IMR-90 (cell line): ENCODE results near the gene OSBPL2. TPM values are rescaled to one million over a fixed set of nuclear protein-coding genes. Genes with fewer than 3 reads are reported as not detected.

Experiments
- ATAC-seq: fragments of 200-7000 bp; cut with Tn5 transposase; 2 replicates; pipeline ENCODE4 v1.9.1; 2020; ENCODE audit warnings: low read depth, mild to moderate bottlenecking, moderate library complexity
- BruUV-seq: library from RNA; stranded (reverse); fragments of 400-500 nt; replicated peaks from 2 replicates; lab custom pipeline; 2021; lab: Mats Ljungman, UMichigan
- CTCF ChIA-PET: fragments of 300-600 bp; formaldehyde crosslinking; extraction: SDS; loops from one replicate; lab custom pipeline; 2021; ENCODE audit warnings: antibody characterized with exemption; lab: Yijun Ruan, JAX
- POLR2A ChIA-PET: fragments of 300-600 bp; sonication (Branson Sonifier 250); formaldehyde crosslinking; loops from one replicate; lab custom pipeline; 2022; ENCODE audit warnings: antibody characterized with exemption; ENCODE audit not compliant: unreplicated experiment; lab: Charles Lee
- DNase-seq: peaks from one replicate; pipeline ENCODE4 v3.0.0; 2013
- H2AFZ ChIP-seq: replicated peaks from 2 replicates; pipeline ENCODE3; 2013; ENCODE audit warnings: low read length, mild to moderate bottlenecking; ENCODE audit not compliant: poor library complexity
- H2AK5ac ChIP-seq: 2 replicates; pipeline ENCODE4 v1.6.1; 2013; ENCODE audit warnings: low read depth, low read length, inconsistent platforms
- H2AK9ac ChIP-seq: replicated peaks from 2 replicates; pipeline ENCODE3; 2013; ENCODE audit warnings: mild to moderate bottlenecking, low read depth, low read length, moderate library complexity; ENCODE audit not compliant: poor library complexity
- H2BK120ac ChIP-seq: 2 replicates; pipeline ENCODE4 v1.6.1; 2013; ENCODE audit warnings: low read depth, low read length, inconsistent platforms
- H2BK15ac ChIP-seq: 3 replicates; pipeline ENCODE4 v1.6.1; 2013; ENCODE audit warnings: low read depth, low read length, inconsistent platforms
- H2BK20ac ChIP-seq: 2 replicates; pipeline ENCODE4 v1.6.1; 2013; ENCODE audit warnings: low read depth, mild to moderate bottlenecking, inconsistent platforms, low read length, moderate library complexity
- H2BK5ac ChIP-seq: 2 replicates; pipeline ENCODE4 v1.6.1; 2013; ENCODE audit warnings: mild to moderate bottlenecking, low read depth, low read length, inconsistent platforms; ENCODE audit not compliant: poor library complexity, severe bottlenecking
- H3K14ac ChIP-seq: replicated peaks from 2 replicates; pipeline ENCODE4 v1.6.1; 2013; ENCODE audit warnings: low read depth, low read length, inconsistent platforms
- H3K18ac ChIP-seq: 2 replicates; pipeline ENCODE4 v1.6.1; 2013; ENCODE audit warnings: low read depth, low read length, control low read depth
- H3K23ac ChIP-seq: 2 replicates; pipeline ENCODE4 v1.6.1; 2013; ENCODE audit warnings: low read depth, low read length, inconsistent platforms
- H3K27ac ChIP-seq: 2 replicates; pipeline ENCODE4 v1.5.1; 2013; ENCODE audit warnings: mild to moderate bottlenecking, control low read depth, low read length; ENCODE audit not compliant: insufficient read depth
- H3K27me3 ChIP-seq: 2 replicates; pipeline ENCODE4 v1.6.1; 2013; ENCODE audit warnings: low read length; ENCODE audit not compliant: control insufficient read depth, insufficient read depth
- H3K36me3 ChIP-seq: 2 replicates; pipeline ENCODE4 v1.6.1; 2013; ENCODE audit warnings: low read length, mixed read lengths; ENCODE audit not compliant: control insufficient read depth, insufficient read depth
- H3K4ac ChIP-seq: 2 replicates; pipeline ENCODE4 v1.6.1; 2013; ENCODE audit warnings: low read depth, low read length, inconsistent platforms
- H3K4me1 ChIP-seq: 2 replicates; pipeline ENCODE4 v1.6.1; 2013; ENCODE audit warnings: low read length, mixed read lengths; ENCODE audit not compliant: control insufficient read depth, insufficient read depth
- H3K4me2 ChIP-seq: 2 replicates; pipeline ENCODE4 v1.6.1; 2013; ENCODE audit warnings: low read depth, mild to moderate bottlenecking, control low read depth, low read length, moderate library complexity
- H3K4me3 ChIP-seq: 2 replicates; pipeline ENCODE4 v1.5.1; 2013; ENCODE audit warnings: low read depth, mild to moderate bottlenecking, control low read depth, low read length, moderate library complexity; ENCODE audit not compliant: insufficient read depth
- H3K56ac ChIP-seq: 2 replicates; pipeline ENCODE4 v1.6.1; 2013; ENCODE audit warnings: low read length, inconsistent platforms; ENCODE audit not compliant: insufficient read depth; ENCODE audit errors: extremely low read depth
- H3K79me1 ChIP-seq, 2 experiments: 2 replicates each; pipeline ENCODE4 v1.6.1; 2013; ENCODE audit warnings: low read length in 2 of 2, inconsistent platforms in 1 of 2, low read depth in 1 of 2
- H3K9ac ChIP-seq: 2 replicates; pipeline ENCODE4 v1.6.1; 2013; ENCODE audit warnings: low read depth, low read length, control low read depth
- H3K9me1 ChIP-seq: 2 replicates; pipeline ENCODE4 v1.6.1; 2013; ENCODE audit warnings: low read length, inconsistent platforms; ENCODE audit not compliant: insufficient read depth
- H3K9me3 ChIP-seq: 2 replicates; pipeline ENCODE4 v1.6.1; 2013; ENCODE audit warnings: low read length; ENCODE audit not compliant: control insufficient read depth, insufficient read depth
- H4K20me1 ChIP-seq: 2 replicates; pipeline ENCODE4 v1.6.1; 2013; ENCODE audit warnings: low read length, inconsistent platforms; ENCODE audit not compliant: insufficient read depth
- H4K5ac ChIP-seq: 2 replicates; pipeline ENCODE4 v1.6.1; 2013; ENCODE audit warnings: mild to moderate bottlenecking, low read depth, low read length, control low read depth
- H4K8ac ChIP-seq, 2 experiments: 2 replicates each; pipeline ENCODE4 v1.6.1; 2013; ENCODE audit warnings: low read depth in 2 of 2, low read length in 2 of 2, control low read depth in 1 of 2, inconsistent platforms in 1 of 2
- H4K91ac ChIP-seq: 2 replicates; pipeline ENCODE4 v1.6.1; 2013; ENCODE audit warnings: low read depth, low read length, inconsistent platforms; ENCODE audit not compliant: insufficient read depth
- BHLHE40 ChIP-seq: fragments of 150-350 bp; IDR thresholded peaks from 2 replicates; pipeline ENCODE4 v1.6.1; 2016; ENCODE audit warnings: mild to moderate bottlenecking, low read depth, low read length
- CEBPB ChIP-seq: IDR thresholded peaks from 2 replicates; pipeline ENCODE4 v1.6.1; 2012; ENCODE audit warnings: low read depth, low read length, improper control_type of control experiment
- CHD1 ChIP-seq: IDR thresholded peaks from 2 replicates; pipeline ENCODE4 v1.6.1; 2012; ENCODE audit warnings: low read depth, low read length, improper control_type of control experiment
- CTCF ChIP-seq: conservative IDR thresholded peaks from 2 replicates; pipeline ENCODE4 v1.5.1; 2012; ENCODE audit warnings: mild to moderate bottlenecking, low read depth, low read length, improper control_type of control experiment
- ELK1 ChIP-seq: fragments of 150-350 bp; IDR thresholded peaks from 2 replicates; pipeline ENCODE4 v1.6.1; 2016; ENCODE audit warnings: low read depth, mild to moderate bottlenecking, low read length, moderate library complexity, borderline replicate concordance
- FOS ChIP-seq: fragments of 150-350 bp; IDR thresholded peaks from 2 replicates; pipeline ENCODE4 v1.6.1; 2016; ENCODE audit warnings: low read depth, low read length
- MAFK ChIP-seq: IDR thresholded peaks from 2 replicates; pipeline ENCODE4 v1.6.1; 2012; ENCODE audit warnings: low read depth, low read length, improper control_type of control experiment
- MAZ ChIP-seq: IDR thresholded peaks from 2 replicates; pipeline ENCODE4 v1.6.1; 2012; ENCODE audit warnings: low read depth, mild to moderate bottlenecking, low read length, improper control_type of control experiment, moderate library complexity, borderline replicate concordance
- NFE2L2 ChIP-seq: fragments of 150-350 bp; IDR thresholded peaks from 2 replicates; pipeline ENCODE4 v1.6.1; 2016; ENCODE audit warnings: low read depth, mild to moderate bottlenecking, low read length
- POLR2A ChIP-seq: IDR thresholded peaks from 2 replicates; pipeline ENCODE4 v1.6.1; 2012; ENCODE audit warnings: mild to moderate bottlenecking, low read depth, low read length
- RAD21 ChIP-seq: IDR thresholded peaks from 2 replicates; pipeline ENCODE4 v1.6.1; 2012; ENCODE audit warnings: low read length, improper control_type of control experiment
- RCOR1 ChIP-seq: IDR thresholded peaks from 2 replicates; pipeline ENCODE4 v1.6.1; 2012; ENCODE audit warnings: mild to moderate bottlenecking, low read length, improper control_type of control experiment; ENCODE audit not compliant: insufficient replicate concordance
- RFX5 ChIP-seq: IDR thresholded peaks from 2 replicates; pipeline ENCODE4 v1.8.0; 2012; ENCODE audit warnings: low read depth, mild to moderate bottlenecking, low read length, moderate library complexity
- SMC3 ChIP-seq: fragments of 150-350 bp; IDR thresholded peaks from 2 replicates; pipeline ENCODE4 v1.6.1; 2016; ENCODE audit warnings: low read depth, mild to moderate bottlenecking, antibody characterized with exemption, low read length, moderate library complexity
- USF2 ChIP-seq: fragments of 150-350 bp; IDR thresholded peaks from 2 replicates; pipeline ENCODE4 v1.6.1; 2017; ENCODE audit warnings: mild to moderate bottlenecking, antibody characterized with exemption, low read length, low read depth
- WGBS, 2 experiments: methylation state at CpG; one replicate each; pipeline versions ENCODE4 v1.1.5 to v1.1.7; 2013; ENCODE audit warnings: missing lambda C conversion rate in 2 of 2; ENCODE audit not compliant: insufficient read length in 1 of 2; ENCODE audit errors: extremely low coverage in 2 of 2; 5-methylcytosine and 5-hydroxymethylcytosine counted together
- dilution Hi-C: fragments of 300-500 bp; cut with HindIII; formaldehyde crosslinking; loops from one replicate; pipeline ENCODE4 v1.14.3; 2018; ENCODE audit warnings: low sequenced_read_pairs; ENCODE audit not compliant: unreplicated experiment
- in situ Hi-C: fragments of 300-500 bp; cut with MboI; formaldehyde crosslinking; loops from 3 replicates; pipeline ENCODE4 v1.14.3; 2019; ENCODE audit warnings: low sequenced_read_pairs, inconsistent platforms, mixed read lengths
- intact Hi-C: fragments of 100-400 bp; cut with micrococcal nuclease; formaldehyde crosslinking; loops from 2 replicates; pipeline ENCODE4 v1.10.0; 2022
- polyA plus RNA-seq, 3 experiments: library from polyadenylated mRNA; depleted of rRNA; stranded (reverse); fragments of >200 nt; gene quantifications; 2 replicates each; pipeline ENCODE4 v1.2.3, GENCODE V29; 2012; ENCODE audit warnings: low replicate concordance in 1 of 3
- total RNA-seq: library from RNA; depleted of rRNA; stranded (reverse); fragments of >200 nt; gene quantifications from 2 replicates; pipeline ENCODE4 v1.2.3, GENCODE V29; 2012

Gene OSBPL2
- total and polyA plus RNA-seq, 2 of the 4 experiments (the other 2 are of a cell fraction) = 19.3 to 27.6 TPM

- Histone ChIP-seq H3K79me1 (no peaks in the 10 kb centered on the region), H3K27ac (no peak overlapping the region), H3K4ac (no peak overlapping the region), H3K36me3 (no peaks in the 10 kb centered on the region), H2AK5ac (no peak overlapping the region), H2BK20ac (no peak overlapping the region), H3K14ac (no peak overlapping the region), H2BK5ac (no peak overlapping the region), H3K23ac (no peak overlapping the region), H2AK9ac (no peak overlapping the region), H3K4me3 (no peak overlapping the region), H3K56ac (no peak overlapping the region), H3K4me2 (no peak overlapping the region), H3K9me3 (no peaks in the 10 kb centered on the region), H3K27me3 (peaks cover 88% of the 10 kb centered on the region), H4K5ac (no peak overlapping the region), H3K4me1 (no peaks in the 10 kb centered on the region), H2AFZ (no peak overlapping the region), H4K8ac (no peak overlapping the region), H3K18ac (no peak overlapping the region), H3K9ac (no peak overlapping the region), H4K91ac (no peak overlapping the region), H2BK15ac (no peak overlapping the region), H3K9me1 (no peaks in the 10 kb centered on the region), H4K20me1 (peaks cover 12% of the 10 kb centered on the region), H2BK120ac (no peak overlapping the region)
- DNase-seq (no peak), ATAC-seq (no peak)
- dilution Hi-C loops = no loop called here
- BruUV-seq = no TSS peak
- POLR2A ChIA-PET = no interaction called here
- 0% methylated on average over 2 of the region's 46 CpGs; no CpG with 5 or more reads in 1 of the 2 experiments for WGBS, 2 experiments
- CTCF ChIA-PET = no interaction called here
- intact Hi-C loops = no loop called here
- in situ Hi-C loops = no loop called here
- TF ChIP-seq CTCF (no peak), USF2 (no peak), BHLHE40 (no peak), FOS (no peak), CEBPB (no peak), RCOR1 (no peak), MAZ (no peak), RAD21 (no peak), ELK1 (no peak), NFE2L2 (no peak), SMC3 (no peak), CHD1 (no peak), MAFK (no peak), POLR2A (no peak), RFX5 (no peak)
Observed at GRCh38 chr20:62220666-62221568, 17.4 kb upstream of the OSBPL2 start.
